ENCODE measurements around the gene DEUP1. TPM values are rescaled to one million over a fixed set of nuclear protein-coding genes. Genes with fewer than 3 reads are reported as not detected.

The DEUP1 gene
- total RNA-seq, 1 donor from 2014 or later = not detected

GRCh38 chr11:93326681-93327080 lies 3.9 kb upstream of the DEUP1 start:
- Mint-ChIP-seq H3K27me3 (ENCODE audit: unreplicated experiment) (peaks cover 47% of the 10 kb centered on the region), H3K27ac (ENCODE audit: unreplicated experiment) (no peak overlapping the region), H3K36me3 (ENCODE audit: unreplicated experiment) (no peaks in the 10 kb centered on the region), H3K4me3 (ENCODE audit: unreplicated experiment) (no peak overlapping the region), H3K4me1 (ENCODE audit: unreplicated experiment) (peaks cover 8% of the 10 kb centered on the region), H3K9me3 (ENCODE audit: unreplicated experiment) (no peaks in the 10 kb centered on the region)
- no peak for TF ChIP-seq CTCF (IDR thresholded peaks at IDR 0.05)
- no peak for DNase-seq (ENCODE audit: extremely low spot score, unreplicated experiment)

- H3K4me3 Mint-ChIP-seq (ENCODE audit: unreplicated experiment) = peak overlapping the region; percentile 67
These were observed 551 bp upstream of the DEUP1 start for GRCh38 chr11:93329936-93330445.

GRCh38 chr11:93340223-93340622 lies 9.7 kb downstream of the DEUP1 start:
- H3K27ac Mint-ChIP-seq (ENCODE audit: unreplicated experiment) = no peak overlapping the region
- TF ChIP-seq CTCF (IDR thresholded peaks at IDR 0.05) = no peak
- H3K9me3 Mint-ChIP-seq (ENCODE audit: unreplicated experiment) = no peaks in the 10 kb centered on the region
- DNase-seq (ENCODE audit: extremely low spot score, unreplicated experiment) = no peak
- no peak overlapping the region for H3K4me3 Mint-ChIP-seq (ENCODE audit: unreplicated experiment)
- H3K36me3 Mint-ChIP-seq (ENCODE audit: unreplicated experiment) = no peaks in the 10 kb centered on the region
- no peaks in the 10 kb centered on the region for H3K4me1 Mint-ChIP-seq (ENCODE audit: unreplicated experiment)
- H3K27me3 Mint-ChIP-seq (ENCODE audit: unreplicated experiment) = peaks cover 23% of the 10 kb centered on the region

More at GRCh38 chr11:93329936-93330445, 551 bp upstream of the DEUP1 start:
- DNase-seq (ENCODE audit: extremely low spot score, unreplicated experiment) = no peak
- peaks cover 55% of the 10 kb centered on the region for H3K27me3 Mint-ChIP-seq (ENCODE audit: unreplicated experiment)
- no peaks in the 10 kb centered on the region for H3K36me3 Mint-ChIP-seq (ENCODE audit: unreplicated experiment)
- TF ChIP-seq CTCF (IDR thresholded peaks at IDR 0.05) = no peak
- no peak overlapping the region for H3K27ac Mint-ChIP-seq (ENCODE audit: unreplicated experiment)
- no peaks in the 10 kb centered on the region for H3K9me3 Mint-ChIP-seq (ENCODE audit: unreplicated experiment)
- H3K4me1 Mint-ChIP-seq (ENCODE audit: unreplicated experiment) = peaks cover 8% of the 10 kb centered on the region

- Mint-ChIP-seq H3K9me3 (ENCODE audit: unreplicated experiment) (no peaks in the 10 kb centered on the region), H3K4me3 (ENCODE audit: unreplicated experiment) (no peak overlapping the region), H3K27me3 (ENCODE audit: unreplicated experiment) (peaks cover 25% of the 10 kb centered on the region), H3K27ac (ENCODE audit: unreplicated experiment) (no peak overlapping the region), H3K36me3 (ENCODE audit: unreplicated experiment) (no peaks in the 10 kb centered on the region), H3K4me1 (ENCODE audit: unreplicated experiment) (no peaks in the 10 kb centered on the region)
- no peak for TF ChIP-seq CTCF (IDR thresholded peaks at IDR 0.05)
- no peak for DNase-seq (ENCODE audit: extremely low spot score, unreplicated experiment)
These were observed 14.4 kb downstream of the DEUP1 start for GRCh38 chr11:93344855-93345333.

- no peak for TF ChIP-seq CTCF (IDR thresholded peaks at IDR 0.05)
- no peak for DNase-seq (ENCODE audit: extremely low spot score, unreplicated experiment)
- Mint-ChIP-seq H3K4me3 (ENCODE audit: unreplicated experiment) (no peak overlapping the region), H3K9me3 (ENCODE audit: unreplicated experiment) (peaks cover under 1% of the 10 kb centered on the region), H3K27me3 (ENCODE audit: unreplicated experiment) (peaks cover 22% of the 10 kb centered on the region), H3K36me3 (ENCODE audit: unreplicated experiment) (no peaks in the 10 kb centered on the region), H3K4me1 (ENCODE audit: unreplicated experiment) (no peaks in the 10 kb centered on the region), H3K27ac (ENCODE audit: unreplicated experiment) (no peak overlapping the region)
These were observed 18.4 kb downstream of the DEUP1 start for GRCh38 chr11:93348930-93349329.
